HL-60/S4 treated with phorbol 12-myristate 13-acetate at 8.2 ng/mL for 4 days and 3 days (cell line): ENCODE results near the gene AMZ2.
"Not testable (repeated sequence)": the region's sequence is repeated elsewhere in the genome, so short reads cannot be mapped to it uniquely, and the experiment has no call there.

ENCODE experiments used
- in situ Hi-C: fragments of 300-500 bp; cut with MboI; formaldehyde crosslinking; loops from 2 replicates; pipeline ENCODE4 v1.15.0; 2022; ENCODE audit warnings: low sequenced_read_pairs

Gene AMZ2

DNA sequence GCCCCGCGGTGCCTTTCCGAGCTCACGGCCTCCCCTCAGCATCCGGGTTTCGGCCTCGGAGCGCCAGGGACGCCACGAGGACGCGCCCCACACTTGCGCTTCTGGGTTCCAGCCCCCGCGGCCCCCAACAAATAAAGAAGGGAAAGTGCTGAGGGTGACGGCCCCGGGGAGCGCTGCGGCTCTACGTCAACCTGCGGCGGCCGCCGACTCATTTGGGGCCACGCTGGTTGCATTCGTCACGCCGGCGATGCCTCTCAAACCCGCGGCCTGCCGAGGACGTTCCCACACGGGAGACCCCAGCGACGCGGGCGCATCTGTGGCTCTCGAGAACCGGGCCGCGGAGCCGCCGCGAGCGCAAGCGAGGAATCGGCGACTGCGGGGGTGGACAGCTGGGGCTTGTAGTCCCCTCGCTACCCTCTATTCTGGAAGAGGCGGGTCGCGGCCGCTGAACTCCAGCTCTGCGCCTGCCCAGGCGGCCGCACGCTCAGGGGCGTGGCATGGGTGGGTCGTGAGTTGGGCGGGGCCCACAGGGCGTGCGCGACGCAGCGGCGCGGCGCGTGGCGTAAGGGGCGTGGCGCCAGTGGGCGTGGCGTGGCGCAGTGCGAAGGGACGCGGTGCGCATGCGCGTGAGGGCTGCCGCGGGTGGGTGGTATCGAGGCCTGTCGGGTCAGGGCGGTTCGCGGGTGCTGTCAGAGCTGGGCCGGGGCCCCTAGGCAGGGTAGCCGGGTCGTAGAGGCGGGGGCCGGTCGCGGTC lies at the start of gene AMZ2:
AMZ2 (plus strand) TSS at position 599 of the 754 bp plus-strand sequence. CDS start 2,145 bp downstream, outside the sequence.
- in situ Hi-C loops, result no loop called here

DNA sequence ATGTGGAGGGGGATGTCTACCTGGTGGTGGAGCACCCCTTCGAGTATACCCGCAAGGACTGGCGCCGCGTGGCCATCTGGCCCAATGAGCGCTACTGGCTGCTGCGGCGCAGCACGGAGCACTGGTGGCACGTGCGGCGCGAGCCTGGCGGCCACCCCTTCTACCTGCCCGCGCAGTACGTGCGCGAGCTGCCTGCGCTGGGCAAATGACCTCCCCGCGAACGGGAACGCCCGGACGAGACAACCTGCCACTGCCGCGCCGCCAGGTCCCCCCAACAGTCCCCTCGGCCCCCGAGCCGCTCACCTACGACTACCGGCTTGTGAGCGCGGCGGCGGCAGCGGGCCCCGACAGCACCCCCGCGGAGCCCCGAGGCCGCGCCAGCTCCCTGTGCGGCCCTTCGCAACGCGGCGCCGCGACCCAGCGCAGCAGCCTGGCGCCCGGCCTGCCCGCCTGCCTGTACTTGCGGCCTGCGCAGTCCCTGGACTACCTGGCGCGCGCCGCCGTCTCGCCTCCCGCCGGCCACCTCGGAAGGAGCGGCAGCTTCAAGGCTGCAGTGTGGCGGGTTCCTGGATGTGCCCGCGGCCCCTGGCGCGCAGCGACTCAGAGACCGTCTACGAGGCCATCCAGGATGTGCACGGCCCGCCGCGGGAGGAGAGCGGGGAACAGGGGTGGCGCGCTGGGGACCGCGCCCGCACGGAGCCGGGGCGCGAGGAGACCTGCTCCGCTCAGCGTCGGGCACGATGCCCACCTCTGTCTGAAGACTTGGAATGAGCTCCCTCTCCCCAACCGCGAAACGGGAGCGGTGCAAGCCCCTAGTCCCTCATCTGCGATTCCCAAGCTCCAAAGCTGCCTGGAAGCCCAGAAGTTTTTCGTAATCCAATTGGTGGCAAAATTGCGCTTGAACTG lies 48.7 kb upstream of the AMZ2 start:
- in situ Hi-C loops, result no loop called here

GRCh38 chr17:68199837-68200688 lies 47.8 kb upstream of the AMZ2 start:
- in situ Hi-C loops, result no loop called here

- in situ Hi-C loops, result no loop called here
Observed at GRCh38 chr17:68200689-68201417, 47.0 kb upstream of the AMZ2 start.

DNA sequence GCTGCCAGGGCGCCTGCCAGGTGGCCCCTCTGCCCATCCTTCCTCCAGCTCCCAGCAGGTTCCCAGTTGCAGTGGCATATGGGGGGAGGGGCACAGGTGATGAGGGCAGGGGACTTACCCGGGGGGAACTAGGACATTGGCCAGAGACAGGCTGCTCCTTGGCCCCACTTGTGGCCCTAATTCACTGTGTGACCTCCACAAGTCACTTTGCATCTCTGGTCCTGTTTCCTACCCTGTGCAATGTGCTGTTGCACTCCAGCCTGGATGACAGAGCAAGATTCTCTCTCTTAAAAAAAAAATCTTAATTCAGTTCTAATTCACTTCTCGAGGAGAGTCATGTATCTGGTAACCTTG lies 46.4 kb upstream of the AMZ2 start:
- in situ Hi-C loops, result not testable (repeated sequence)

DNA sequence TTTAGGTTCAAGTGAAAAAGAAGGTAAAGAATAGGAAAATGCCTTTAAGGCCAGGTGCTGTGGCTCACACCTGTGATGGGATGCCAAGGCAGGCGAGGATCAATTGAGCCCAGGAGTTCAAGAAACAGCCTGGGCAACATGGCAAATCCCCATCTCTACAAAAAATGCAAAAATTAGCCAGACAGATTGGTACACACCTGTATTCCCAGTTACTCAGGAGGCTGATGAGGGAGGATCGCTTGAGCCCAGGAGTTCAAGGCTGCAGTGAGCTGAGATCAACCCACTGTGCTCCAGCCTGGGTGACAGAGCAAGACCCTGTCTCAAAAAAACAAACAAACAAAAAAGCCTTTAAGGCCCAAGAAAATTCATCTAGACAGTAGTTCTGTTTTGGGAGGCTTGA lies 45.5 kb upstream of the AMZ2 start:
- in situ Hi-C loops, result not testable (repeated sequence)

DNA sequence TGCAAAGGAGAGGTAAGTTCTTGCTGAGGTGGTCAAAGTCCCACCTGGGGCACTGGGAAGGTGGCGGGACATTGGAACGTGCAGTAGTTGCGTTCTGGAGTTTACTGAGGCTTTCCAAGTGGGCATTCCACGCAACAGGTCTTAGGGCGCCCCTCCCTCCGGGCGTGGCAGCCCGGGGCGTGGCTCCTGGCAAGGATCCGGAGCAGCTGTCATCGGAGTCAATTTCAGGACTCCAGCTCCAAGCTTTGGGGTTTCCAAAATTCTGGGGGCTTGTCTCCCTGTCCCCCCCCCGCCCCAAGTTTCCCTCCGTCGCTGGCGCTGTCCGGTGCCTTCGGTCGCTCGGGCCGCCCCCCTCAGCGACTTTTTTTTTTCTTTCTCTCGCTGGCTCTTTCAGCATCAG lies 43.1 kb upstream of the AMZ2 start:
- in situ Hi-C loops, result no loop called here

DNA sequence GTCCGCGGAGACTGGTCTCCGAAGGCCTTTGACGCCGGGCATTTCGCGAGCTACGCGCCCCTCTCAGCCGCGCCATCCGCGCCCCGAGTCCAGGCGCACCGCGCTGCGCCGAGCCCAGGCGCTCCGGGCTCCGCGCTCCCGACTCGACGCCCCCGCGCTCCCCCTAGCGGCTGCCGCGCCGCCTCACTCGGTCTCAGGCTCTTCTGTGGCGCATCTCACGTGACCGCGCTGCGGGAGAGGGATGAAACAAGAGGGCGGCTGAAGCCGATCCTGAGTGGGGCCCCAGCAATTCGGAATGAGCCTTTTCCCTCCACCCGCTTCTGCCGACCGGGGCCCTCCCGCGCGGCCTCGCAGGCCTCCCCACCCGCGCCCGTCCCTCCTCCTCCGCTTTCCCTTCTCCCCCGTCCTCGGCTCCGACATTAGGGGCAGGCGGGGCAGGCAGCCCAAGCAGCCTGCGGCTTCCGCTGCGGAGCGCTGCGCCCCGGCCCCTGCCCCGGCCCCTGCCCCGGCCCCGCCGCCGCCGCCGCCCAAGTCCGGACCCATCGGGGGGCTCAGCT lies 42.5 kb upstream of the AMZ2 start:
- in situ Hi-C loops, result no loop called here

DNA sequence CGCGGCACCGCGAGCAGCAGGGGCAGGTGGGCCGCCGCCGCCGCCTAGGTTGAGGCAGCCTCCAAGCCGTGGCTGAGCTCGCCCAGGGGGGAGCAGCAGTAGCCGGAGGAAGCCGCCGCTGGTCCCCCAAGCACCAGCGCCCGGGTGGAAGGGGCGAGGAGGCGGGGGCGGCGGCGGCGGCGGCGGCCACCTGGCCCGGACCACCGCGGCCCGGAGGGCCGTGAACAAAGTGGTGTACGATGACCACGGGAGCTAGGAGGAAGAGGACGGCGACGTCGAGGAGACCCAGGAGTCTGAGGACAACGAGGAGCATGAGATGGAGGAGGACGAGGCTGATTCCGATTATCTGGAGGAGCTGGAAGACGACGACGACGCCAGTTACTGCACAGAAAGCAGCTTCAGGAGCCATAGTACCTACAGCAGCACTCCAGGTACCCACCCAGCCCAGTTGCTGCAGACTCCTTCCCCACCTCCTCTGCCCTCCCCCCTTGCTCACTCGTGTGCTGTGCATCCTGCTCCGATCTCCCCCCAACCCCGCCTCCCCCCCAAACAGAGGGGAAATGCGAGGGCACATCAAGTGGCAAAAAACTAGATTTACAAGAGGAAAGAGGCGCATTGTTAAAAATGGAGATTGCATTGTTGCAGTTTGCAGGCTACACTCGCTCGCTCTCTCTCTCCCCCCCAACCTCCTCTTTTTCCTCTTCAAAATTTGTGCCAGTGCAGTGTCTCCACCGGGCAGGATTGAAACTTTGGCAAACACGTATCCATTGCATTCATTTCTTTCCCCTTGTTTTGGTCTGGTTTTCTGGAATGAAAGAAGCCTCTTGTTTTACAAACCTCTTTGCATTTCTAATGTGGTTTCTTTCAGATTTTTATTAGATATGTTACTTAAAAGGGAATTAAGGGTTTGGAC lies 41.8 kb upstream of the AMZ2 start:
- in situ Hi-C loops, result no loop called here

DNA sequence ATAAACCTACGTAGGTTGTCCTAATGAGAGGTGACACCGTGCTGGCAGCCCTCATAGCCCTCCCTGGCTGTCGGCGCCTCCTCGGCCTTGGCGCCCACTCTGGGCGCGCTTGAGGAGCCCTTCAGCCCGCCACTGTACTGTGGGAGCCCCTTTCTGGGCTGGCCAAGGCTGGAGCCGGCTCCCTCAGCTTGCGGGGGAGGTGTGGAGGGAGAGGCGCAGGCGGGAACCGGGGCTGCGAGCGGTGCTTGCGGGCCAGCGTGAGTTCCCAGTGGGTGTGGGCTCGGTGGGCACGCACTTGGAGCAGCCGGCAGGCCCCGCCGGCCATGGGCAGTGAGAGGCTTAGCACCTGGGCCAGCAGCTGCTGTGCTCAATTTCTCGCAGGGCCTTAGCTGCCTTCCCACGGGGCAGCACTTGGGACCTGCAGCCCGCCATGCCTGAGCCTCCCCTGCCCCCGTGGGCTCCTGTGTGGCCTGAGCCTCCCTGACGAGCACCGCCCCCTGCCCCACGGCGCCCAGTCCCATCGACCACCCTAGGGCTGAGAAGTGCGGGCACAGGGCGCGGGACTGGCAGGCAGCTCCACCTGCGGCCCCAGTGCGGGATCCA lies 40.1 kb upstream of the AMZ2 start:
- in situ Hi-C loops, result no loop called here

DNA sequence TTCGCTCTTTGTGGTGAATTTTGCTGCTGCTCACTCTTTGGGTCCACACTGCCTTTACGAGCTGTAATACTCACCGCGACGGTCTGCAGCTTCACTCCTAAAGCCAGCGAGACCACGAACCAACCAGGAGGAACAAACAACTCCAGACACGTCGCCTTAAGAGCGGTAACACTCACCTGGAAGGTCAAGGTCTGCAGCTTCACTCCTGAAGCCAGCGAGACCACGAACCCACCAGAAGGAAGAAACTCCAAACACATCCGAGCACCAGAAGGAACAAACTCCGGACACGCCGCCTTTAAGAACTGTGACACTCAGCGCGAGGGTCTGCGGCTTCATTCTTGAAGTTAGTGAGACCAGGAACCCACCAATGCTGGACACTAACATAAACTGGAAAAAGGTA lies 39.2 kb upstream of the AMZ2 start:
- in situ Hi-C loops, result not testable (repeated sequence)

DNA sequence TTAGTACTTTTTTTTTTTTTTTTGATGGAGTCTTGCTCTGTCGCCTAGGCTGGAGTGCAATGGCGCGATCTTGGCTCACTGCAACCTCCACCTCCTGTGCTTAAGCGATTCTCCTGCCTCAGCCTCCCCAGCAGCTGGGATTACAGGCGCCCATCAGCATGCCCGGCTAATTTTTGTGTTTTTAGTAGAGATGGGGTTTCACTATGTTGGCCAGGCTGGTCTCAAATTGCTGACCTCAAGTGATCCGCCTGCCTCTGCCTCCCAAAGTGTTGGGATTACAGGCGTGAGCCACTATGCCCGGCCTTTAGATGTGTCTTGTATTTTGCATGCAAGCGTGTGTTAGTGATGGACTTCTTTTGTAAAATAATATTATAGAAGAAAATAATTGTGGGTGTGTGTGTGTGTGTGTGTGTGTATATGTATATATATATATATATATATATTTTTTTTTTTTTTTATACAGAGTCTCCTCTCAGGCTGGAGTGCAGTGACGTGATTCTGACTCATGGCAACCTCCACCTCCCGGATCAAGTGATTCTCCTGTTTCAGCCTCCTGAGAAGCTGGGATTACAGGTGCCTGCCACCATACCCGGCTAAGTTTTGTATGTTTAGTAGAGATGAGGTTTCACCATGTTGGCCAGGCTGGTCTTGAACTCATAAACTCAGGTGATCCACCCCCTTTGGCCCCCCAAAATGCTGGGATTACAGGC lies 38.5 kb upstream of the AMZ2 start:
- in situ Hi-C loops, result not testable (repeated sequence)

DNA sequence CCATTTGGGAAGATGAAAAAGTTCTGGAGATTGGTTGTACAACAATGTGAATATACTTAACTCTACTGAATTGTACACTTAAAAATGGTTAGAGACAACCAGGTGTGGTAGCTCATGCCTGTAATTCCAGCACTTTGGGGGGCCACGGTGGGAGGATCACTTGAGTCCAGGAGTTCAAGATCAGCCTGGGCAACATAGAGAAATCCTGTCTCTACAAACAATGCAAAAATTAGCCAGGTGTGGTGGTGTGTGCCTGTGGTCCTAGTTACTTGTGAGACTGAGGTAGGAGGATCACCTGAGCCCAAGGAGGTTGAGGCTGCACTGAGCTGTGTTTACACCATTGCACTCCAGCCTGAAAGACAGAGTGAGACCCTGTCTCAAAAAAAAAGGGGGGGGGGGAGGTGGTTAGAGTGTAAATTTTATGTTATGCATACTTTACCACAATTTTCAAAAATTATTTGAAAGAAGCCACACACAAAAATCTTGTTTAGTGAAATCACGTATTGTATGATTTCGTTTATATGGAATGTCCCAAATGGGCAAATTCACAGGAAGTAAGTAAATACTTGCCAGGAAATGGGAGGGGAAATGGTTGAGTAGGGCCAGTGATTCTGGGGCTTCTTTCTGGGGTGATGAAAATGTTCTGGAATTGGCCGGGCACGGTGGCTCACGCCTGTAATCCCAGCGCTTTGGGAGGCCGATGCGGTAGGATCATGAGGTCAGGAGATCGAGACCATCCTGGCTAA lies 37.1 kb upstream of the AMZ2 start:
- in situ Hi-C loops, result no loop called here

GRCh38 chr17:68213428-68214411 lies 34.1 kb upstream of the AMZ2 start:
- in situ Hi-C loops, result not testable (repeated sequence)

DNA sequence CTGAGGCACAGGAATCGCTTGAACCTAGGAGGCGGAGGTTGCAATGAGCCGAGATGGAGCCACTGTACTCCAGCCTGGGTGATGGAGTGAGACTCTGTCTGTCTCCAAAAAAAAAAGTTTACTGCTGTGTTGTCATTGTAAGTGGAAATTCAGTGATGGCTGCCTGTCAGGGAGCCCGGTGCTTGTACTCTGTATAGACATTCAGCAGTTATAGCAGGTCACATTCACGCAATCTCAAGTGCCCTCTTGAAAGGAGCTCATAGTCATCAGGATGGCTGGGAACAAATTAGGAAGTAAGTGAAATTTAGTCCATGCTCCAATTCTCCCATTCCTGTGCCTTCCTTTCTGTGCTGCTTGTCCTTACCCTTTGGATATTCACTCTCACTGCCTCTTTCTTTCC lies 32.4 kb upstream of the AMZ2 start:
- in situ Hi-C loops, result not testable (repeated sequence)

GRCh38 chr17:68219429-68219828 lies 28.4 kb upstream of the AMZ2 start:
- in situ Hi-C loops, result not testable (repeated sequence)
